ENCODE measurements around the gene VPS13D. TPM values are rescaled to one million over a fixed set of nuclear protein-coding genes. Genes with fewer than 3 reads are reported as not detected.

Gene VPS13D
- total RNA-seq, 1 experiment from 2014 or later = 36.5 TPM

DNA sequence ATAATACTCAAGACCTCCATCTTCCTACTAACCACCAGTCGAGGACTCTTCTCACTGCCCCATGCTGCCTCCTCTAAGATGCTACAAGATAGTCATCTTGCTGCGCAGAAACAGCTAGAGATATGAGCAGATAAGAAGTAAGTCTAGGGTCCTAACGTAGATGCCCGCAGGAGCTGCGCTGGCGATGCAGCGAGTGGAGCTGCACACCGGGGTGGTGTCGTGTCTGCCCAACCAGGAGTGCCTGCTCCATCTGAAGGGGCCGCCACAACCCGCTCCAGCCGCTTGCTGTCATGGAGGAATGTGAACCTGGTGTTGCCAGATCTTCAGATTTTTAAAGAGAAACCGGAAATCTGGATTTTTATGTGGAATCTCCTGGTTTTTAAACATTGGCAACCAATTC is 175.1 kb downstream of the VPS13D start:
- DNase-seq (ENCODE audit: unreplicated experiment) = no peak
- Mint-ChIP-seq H3K27me3 (ENCODE audit: insufficient read depth, unreplicated experiment) (no peaks in the 10 kb centered on the region), H3K9me3 (ENCODE audit: unreplicated experiment) (peaks cover 3% of the 10 kb centered on the region), H3K27ac (ENCODE audit: low read depth, unreplicated experiment) (peak overlapping the region; percentile 10), H3K36me3 (ENCODE audit: insufficient read depth, unreplicated experiment) (peaks cover 53% of the 10 kb centered on the region), H3K4me1 (ENCODE audit: insufficient read depth, unreplicated experiment) (no peaks in the 10 kb centered on the region), H3K4me3 (ENCODE audit: unreplicated experiment) (no peak overlapping the region)
- CTCF ChIA-PET = interaction anchor here (0.6 kb wide), 2 partner anchors 130 to 254 kb away, joined by 3 read pairs; no protein-coding TSS in a partner anchor
- intact Hi-C loops (cut with micrococcal nuclease) = no loop called here
- TF ChIP-seq CTCF (IDR thresholded peaks at IDR 0.05; ENCODE audit: unreplicated experiment) = no peak
- no TSS peak for BruUV-seq (replicated peaks)
- POLR2A ChIA-PET = no interaction called here

DNA sequence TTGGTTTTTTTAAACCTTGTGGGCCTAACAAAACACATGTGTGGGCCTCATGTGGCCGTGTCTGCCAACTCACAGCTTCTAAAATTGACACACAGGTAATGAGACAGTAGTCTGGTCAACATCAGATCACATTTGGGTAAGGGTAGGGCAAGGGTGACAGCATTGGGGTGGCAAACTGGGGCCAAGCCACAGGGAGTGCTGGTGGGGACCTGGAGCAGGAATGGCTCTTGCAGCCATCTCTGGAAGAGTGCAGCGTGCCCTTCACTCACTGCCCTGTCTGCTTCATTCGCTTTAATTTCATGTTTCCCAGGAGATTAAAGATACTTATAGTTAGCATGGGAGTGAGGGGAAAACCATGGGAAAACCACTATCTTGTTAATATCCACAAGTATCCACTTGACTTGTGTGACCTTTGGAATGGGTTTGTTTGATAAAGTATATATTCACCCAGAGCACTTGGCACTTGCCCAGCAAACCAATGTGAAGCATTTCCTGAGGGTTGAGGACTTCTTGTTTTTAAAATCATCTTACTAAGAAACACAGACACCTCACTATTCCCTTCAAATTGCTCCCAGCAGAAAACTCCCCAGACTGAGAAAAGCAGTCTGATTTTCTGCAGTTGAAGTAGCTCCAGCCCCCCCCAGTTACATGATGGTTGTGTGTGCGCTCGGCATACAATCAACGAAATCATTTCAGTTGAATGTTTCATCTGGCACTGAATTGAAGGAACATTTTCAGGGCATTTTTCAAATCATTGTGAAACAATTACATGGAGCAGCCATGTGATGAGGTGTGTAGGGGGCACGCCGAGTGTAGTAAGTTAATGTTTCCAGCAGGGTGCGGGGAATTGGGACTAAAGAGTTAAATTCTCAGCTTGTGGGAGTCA is 175.7 kb downstream of the VPS13D start:
- no peak for TF ChIP-seq CTCF (IDR thresholded peaks at IDR 0.05; ENCODE audit: unreplicated experiment)
- CTCF ChIA-PET = no interaction called here

DNA sequence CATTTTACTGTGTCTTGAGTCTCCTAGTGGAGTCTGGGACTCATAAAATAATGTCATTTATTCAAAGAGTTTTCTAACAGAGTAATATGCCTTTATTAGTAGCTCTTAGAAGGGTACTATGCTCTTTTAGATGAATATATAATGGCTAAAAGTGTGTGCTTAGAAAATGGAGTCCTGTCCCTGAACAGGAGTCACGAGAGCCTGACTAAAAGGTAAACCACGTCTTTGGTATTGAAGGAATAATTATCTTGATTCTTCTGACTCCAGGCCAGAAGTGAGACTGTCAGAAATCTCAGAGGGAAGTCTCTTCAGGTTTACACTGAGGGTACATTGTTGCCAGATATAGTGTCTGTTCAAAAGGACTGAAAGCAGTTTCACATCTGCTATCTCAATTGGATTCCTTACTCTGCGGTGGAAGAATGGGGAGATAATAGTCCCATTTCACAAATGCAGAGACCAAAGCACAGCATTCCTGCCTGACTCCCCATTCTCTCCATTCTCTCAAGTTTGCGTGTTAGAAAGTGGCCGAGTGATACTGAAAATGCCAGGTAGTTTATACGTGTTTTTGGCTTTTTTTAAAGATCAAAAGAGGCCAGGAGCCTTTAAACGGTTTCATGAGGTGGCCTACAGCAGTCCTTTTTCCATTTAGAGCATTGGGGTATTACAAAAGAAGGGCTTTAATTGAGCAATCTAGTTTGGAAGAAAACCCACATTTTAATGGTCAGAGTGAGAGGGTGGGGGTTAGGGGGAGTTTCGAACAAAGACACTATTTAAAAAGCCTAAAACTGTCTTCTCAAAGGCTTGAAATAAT is 176.6 kb downstream of the VPS13D start:
- Mint-ChIP-seq H3K4me1 (ENCODE audit: insufficient read depth, unreplicated experiment) (no peaks in the 10 kb centered on the region), H3K4me3 (ENCODE audit: unreplicated experiment) (no peak overlapping the region), H3K27me3 (ENCODE audit: insufficient read depth, unreplicated experiment) (no peaks in the 10 kb centered on the region), H3K36me3 (ENCODE audit: insufficient read depth, unreplicated experiment) (peaks cover 51% of the 10 kb centered on the region), H3K9me3 (ENCODE audit: unreplicated experiment) (peaks cover 7% of the 10 kb centered on the region), H3K27ac (ENCODE audit: low read depth, unreplicated experiment) (no peak overlapping the region)
- TF ChIP-seq CTCF (IDR thresholded peaks at IDR 0.05; ENCODE audit: unreplicated experiment) = no peak
- no peak for DNase-seq (ENCODE audit: unreplicated experiment)
- CTCF ChIA-PET = interaction anchor here (0.7 to 1.6 kb wide), 5 partner anchors 16 to 253 kb away, joined by 3 to 7 read pairs (median 4); no protein-coding TSS in a partner anchor
- intact Hi-C loops (cut with micrococcal nuclease) = loop anchor here (1.0 kb wide), 1 partner anchor 214 kb away; no protein-coding TSS in a partner anchor
- no TSS peak for BruUV-seq (replicated peaks)
- POLR2A ChIA-PET = interaction anchor here (0.6 to 1.4 kb wide), 2 partner anchors 41 to 212 kb away, joined by 4 to 5 read pairs; partner anchors contain the start of gene DHRS3

More for the DNA sequence above, 175.7 kb downstream of the VPS13D start:
- BruUV-seq (replicated peaks) = no TSS peak
- H3K4me3 Mint-ChIP-seq (ENCODE audit: unreplicated experiment) = no peak overlapping the region
- intact Hi-C loops (cut with micrococcal nuclease) = no loop called here
- peaks cover 7% of the 10 kb centered on the region for H3K9me3 Mint-ChIP-seq (ENCODE audit: unreplicated experiment)
- H3K36me3 Mint-ChIP-seq (ENCODE audit: insufficient read depth, unreplicated experiment) = peaks cover 51% of the 10 kb centered on the region
- no peaks in the 10 kb centered on the region for H3K27me3 Mint-ChIP-seq (ENCODE audit: insufficient read depth, unreplicated experiment)
- H3K27ac Mint-ChIP-seq (ENCODE audit: low read depth, unreplicated experiment) = peak overlapping the region; percentile 10
- DNase-seq (ENCODE audit: unreplicated experiment) = no peak
- POLR2A ChIA-PET = no interaction called here
- no peaks in the 10 kb centered on the region for H3K4me1 Mint-ChIP-seq (ENCODE audit: insufficient read depth, unreplicated experiment)

Data from MCF 10A (cell line).